Right lobe of liver (tissue), 6 donors: ENCODE measurements around the gene SLC28A2. TPM values are rescaled to one million over a fixed set of nuclear protein-coding genes. Genes with fewer than 3 reads are reported as not detected.
A peak's percentile ranks its signal among the peaks of the same experiment; 100 is the strongest.

Experiments
- ATAC-seq, 4 donors: fragments of 200-7000 bp; cut with Tn5 transposase; one replicate each; pipeline ENCODE4 v1.9.1; 2020; ENCODE audit warnings: mild to moderate bottlenecking in 4 of 4, moderate library complexity in 4 of 4
- DNase-seq, 3 donors: peaks; one replicate each; pipeline ENCODE4 v3.0.0-alpha.2; 2020
- H3K27ac ChIP-seq, 3 donors: fragments of 200-600 bp; one replicate each; pipeline ENCODE4 v1.8.0; 2022
- H3K27me3 ChIP-seq, 2 donors: fragments of 200-600 bp; one replicate each; pipeline ENCODE4 v1.8.0; 2022
- H3K36me3 ChIP-seq, 4 donors: fragments of 200-600 bp; sonication (generic) in 1 of 4; one replicate each; pipeline versions ENCODE4 v1.5.1 to v1.8.0; 2017 to 2022; ENCODE audit warnings: control low read depth in 1 of 4
- H3K4me1 ChIP-seq, 4 donors: fragments of 200-600 bp; sonication (generic) in 1 of 4; one replicate each; pipeline versions ENCODE4 v1.5.1 to v1.8.0; 2017 to 2022; ENCODE audit warnings: control low read depth in 1 of 4
- H3K4me3 ChIP-seq, 3 donors: fragments of 200-600 bp; one replicate each; pipeline ENCODE4 v1.8.0; 2022
- H3K9me3 ChIP-seq, 4 donors: fragments of 200-600 bp; sonication (generic) in 1 of 4; one replicate each; pipeline versions ENCODE4 v1.5.1 to v1.8.0; 2017 to 2022; ENCODE audit warnings: control low read depth in 1 of 4
- POLR2A ChIP-seq: fragments of 450-650 bp; IDR thresholded peaks from one replicate; pipeline ENCODE4 v1.6.1; 2017; ENCODE audit warnings: antibody characterized with exemption, mild to moderate bottlenecking
- WGBS: methylation state at CpG from one replicate; pipeline ENCODE4 v1.1.6; 2018; ENCODE audit warnings: low coverage, low lambda C conversion rate; ENCODE audit not compliant: insufficient coverage; ENCODE audit errors: missing lambda C conversion rate; 5-methylcytosine and 5-hydroxymethylcytosine counted together
- intact Hi-C, 2 donors: fragments of 100-400 bp; cut with DNase I; formaldehyde crosslinking; loops; one replicate each; pipeline versions ENCODE4 v1.11.2 to v1.14.1; 2022
- long read RNA-seq: library from polyadenylated mRNA; unstranded; transcript quantifications from one replicate; pipeline ENCODE4 v2.0.0, GENCODE V29; 2019
- total RNA-seq, 6 experiments: library from RNA; depleted of rRNA in 2 of 6; stranded (reverse); fragments of >200 nt in 2 of 6; fragmentation: NEBNext Ultra II Directional in 3 of 6; extraction: Animal tissue kit (Norgen Biotek cat#: 25700) in 3 of 6; gene quantifications; one replicate each; pipeline versions ENCODE4 v1.1.0 to v1.2.4, GENCODE V29; 2016 to 2023
- TF ChIP-seq, protein P1 (sequence below), 4 donors: fragments of 200-600 bp in 3 of 4; fragments of 450-650 bp in 1 of 4; IDR thresholded peaks; one replicate each; pipeline versions ENCODE4 v1.5.1 to v1.8.0; 2016 to 2022; ENCODE audit warnings: antibody characterized with exemption in 4 of 4, mild to moderate bottlenecking in 2 of 4
- donor health status: DM: no; HTN: yes; CAD: no.
- donor health status: DM: no; HTN: no; CAD: no.
- donor health status: DM: no; HTN: no; CAD: no.
- donor health status: DM: no; HTN: yes; CAD: no.
- donor health status: DM: no; HTN: yes; CAD: no.

SLC28A2 gene, protein sequence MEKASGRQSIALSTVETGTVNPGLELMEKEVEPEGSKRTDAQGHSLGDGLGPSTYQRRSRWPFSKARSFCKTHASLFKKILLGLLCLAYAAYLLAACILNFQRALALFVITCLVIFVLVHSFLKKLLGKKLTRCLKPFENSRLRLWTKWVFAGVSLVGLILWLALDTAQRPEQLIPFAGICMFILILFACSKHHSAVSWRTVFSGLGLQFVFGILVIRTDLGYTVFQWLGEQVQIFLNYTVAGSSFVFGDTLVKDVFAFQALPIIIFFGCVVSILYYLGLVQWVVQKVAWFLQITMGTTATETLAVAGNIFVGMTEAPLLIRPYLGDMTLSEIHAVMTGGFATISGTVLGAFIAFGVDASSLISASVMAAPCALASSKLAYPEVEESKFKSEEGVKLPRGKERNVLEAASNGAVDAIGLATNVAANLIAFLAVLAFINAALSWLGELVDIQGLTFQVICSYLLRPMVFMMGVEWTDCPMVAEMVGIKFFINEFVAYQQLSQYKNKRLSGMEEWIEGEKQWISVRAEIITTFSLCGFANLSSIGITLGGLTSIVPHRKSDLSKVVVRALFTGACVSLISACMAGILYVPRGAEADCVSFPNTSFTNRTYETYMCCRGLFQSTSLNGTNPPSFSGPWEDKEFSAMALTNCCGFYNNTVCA
- under 1 TPM in 4 of 6 experiments, not detected in 2; 0.04 to 0.81 (median 0.19) TPM for total RNA-seq
- long read RNA-seq, partial matches to known transcripts: 1 of 2 reads
- long read RNA-seq, other reads (novel, unspliced or antisense): 1 of 2 reads

DNA sequence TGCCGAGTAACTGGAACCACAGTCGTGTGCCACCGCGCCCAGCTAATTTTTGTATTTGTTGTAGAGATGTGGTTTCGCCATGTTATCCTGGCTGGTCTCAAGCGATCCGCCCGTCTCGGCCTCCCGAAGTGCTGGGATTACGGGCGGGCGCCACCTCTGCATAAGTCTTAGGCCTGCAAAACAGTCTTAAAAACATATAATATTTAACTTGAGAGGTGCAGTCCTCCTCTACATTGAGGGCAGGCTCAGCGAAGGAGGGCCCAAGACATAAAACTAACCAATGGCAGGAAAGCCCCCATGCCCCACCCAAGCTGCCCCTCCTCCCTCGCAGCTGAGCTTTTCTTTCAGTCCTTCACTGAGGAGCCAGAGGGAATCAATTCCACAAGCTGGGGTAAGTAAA, at the start of gene SLC28A2:
SLC28A2 (plus strand) TSS at position 347 of the 400 bp plus-strand sequence. CDS start 982 bp downstream, outside the sequence.
- Histone ChIP-seq H3K9me3 (no peaks in the 10 kb centered on the region), H3K4me1 (peaks cover 0 to 5% (median 0%) of the 10 kb centered on the region in 4 donors), H3K27me3 (no peaks in the 10 kb centered on the region), H3K36me3 (no peaks in the 10 kb centered on the region), H3K27ac (no peak within 1 kb of the TSS), H3K4me3 (no peak within 1 kb of the TSS)
- no peak for DNase-seq
- intact Hi-C loops: no loop called here
- ATAC-seq: no peak
- no peak for TF ChIP-seq POLR2A
- TF ChIP-seq, protein P1, sequence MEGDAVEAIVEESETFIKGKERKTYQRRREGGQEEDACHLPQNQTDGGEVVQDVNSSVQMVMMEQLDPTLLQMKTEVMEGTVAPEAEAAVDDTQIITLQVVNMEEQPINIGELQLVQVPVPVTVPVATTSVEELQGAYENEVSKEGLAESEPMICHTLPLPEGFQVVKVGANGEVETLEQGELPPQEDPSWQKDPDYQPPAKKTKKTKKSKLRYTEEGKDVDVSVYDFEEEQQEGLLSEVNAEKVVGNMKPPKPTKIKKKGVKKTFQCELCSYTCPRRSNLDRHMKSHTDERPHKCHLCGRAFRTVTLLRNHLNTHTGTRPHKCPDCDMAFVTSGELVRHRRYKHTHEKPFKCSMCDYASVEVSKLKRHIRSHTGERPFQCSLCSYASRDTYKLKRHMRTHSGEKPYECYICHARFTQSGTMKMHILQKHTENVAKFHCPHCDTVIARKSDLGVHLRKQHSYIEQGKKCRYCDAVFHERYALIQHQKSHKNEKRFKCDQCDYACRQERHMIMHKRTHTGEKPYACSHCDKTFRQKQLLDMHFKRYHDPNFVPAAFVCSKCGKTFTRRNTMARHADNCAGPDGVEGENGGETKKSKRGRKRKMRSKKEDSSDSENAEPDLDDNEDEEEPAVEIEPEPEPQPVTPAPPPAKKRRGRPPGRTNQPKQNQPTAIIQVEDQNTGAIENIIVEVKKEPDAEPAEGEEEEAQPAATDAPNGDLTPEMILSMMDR (IDR thresholded peaks at IDR 0.05): no peak
- 95% methylated on average over 12 of the region's 15 CpGs for WGBS

DNA sequence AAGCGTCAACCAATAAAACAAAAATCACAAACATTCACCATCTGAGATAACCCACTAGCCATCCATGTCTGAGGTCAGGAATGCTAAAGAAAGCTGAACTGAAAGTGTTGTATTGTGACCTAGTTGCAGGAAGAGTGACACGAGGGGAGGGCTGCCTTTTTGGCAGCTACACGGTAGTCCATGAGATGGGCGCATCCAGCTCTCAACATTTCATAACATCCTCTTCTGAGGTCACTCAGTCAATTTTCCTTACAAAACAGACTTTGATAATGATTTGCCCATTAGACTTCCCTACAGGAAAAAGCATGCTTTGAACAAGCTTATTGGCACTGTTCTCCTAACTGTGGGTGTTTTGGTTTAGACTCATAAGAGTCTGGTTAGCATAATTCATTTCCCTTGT, 48.9 kb upstream of the SLC28A2 start:
- Histone ChIP-seq H3K27ac (peak overlapping the region; percentile 33 to 50 (median 42)), H3K36me3 (no peaks in the 10 kb centered on the region), H3K27me3 (no peaks in the 10 kb centered on the region), H3K9me3 (no peaks in the 10 kb centered on the region), H3K4me1 (peaks cover 0 to 29% (median 5%) of the 10 kb centered on the region in 4 donors), H3K4me3 (no peak overlapping the region)
- TF ChIP-seq, protein P1 (IDR thresholded peaks at IDR 0.05): no peak
- no peak for TF ChIP-seq POLR2A
- DNase-seq (peak; percentile 41 to 63 (median 63)), ATAC-seq (peak in 3 of 4 donors; percentile 5 to 26 (median 13))
- WGBS: 15% methylated on average over 4 of the region's 4 CpGs
- intact Hi-C loops: loop anchor here in 1 of 2 donors (10.0 kb wide), 1 partner anchor 62 kb away; no protein-coding TSS in a partner anchor

DNA sequence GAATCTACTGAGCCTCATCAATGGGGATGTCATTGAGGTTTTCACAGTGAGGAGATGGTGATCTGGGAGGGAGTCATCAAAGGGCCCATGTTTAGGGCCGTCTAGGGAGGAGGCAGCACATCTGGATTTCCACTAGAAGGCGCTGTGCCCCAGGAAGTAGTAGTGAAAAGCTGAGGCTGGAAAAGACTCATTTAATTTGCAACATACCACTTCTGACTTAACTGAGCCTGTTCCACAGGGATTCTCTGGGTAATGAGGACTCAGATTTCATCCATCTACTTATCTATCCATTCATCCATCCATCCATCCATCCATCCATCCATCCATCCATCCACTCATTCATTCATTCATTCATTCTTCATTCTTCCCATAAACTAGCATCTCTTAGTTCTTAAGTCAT, 46.8 kb upstream of the SLC28A2 start:
- ATAC-seq: peak; percentile 31 to 47 (median 38)
- TF ChIP-seq, protein P1 (IDR thresholded peaks at IDR 0.05): peak; percentile 69 to 86 (median 76)
- TF ChIP-seq POLR2A: no peak
- peak; percentile 50 to 65 (median 60) for DNase-seq
- Histone ChIP-seq H3K36me3 (no peaks in the 10 kb centered on the region), H3K4me1 (peaks cover 0 to 29% (median 5%) of the 10 kb centered on the region in 4 donors), H3K27ac (no peak overlapping the region), H3K4me3 (no peak overlapping the region), H3K9me3 (no peaks in the 10 kb centered on the region), H3K27me3 (no peaks in the 10 kb centered on the region)
- 0% methylated on average over 2 of the region's 2 CpGs for WGBS
- intact Hi-C loops: loop anchor here in 1 of 2 donors (10.0 kb wide), 1 partner anchor 60 kb away; no protein-coding TSS in a partner anchor

DNA sequence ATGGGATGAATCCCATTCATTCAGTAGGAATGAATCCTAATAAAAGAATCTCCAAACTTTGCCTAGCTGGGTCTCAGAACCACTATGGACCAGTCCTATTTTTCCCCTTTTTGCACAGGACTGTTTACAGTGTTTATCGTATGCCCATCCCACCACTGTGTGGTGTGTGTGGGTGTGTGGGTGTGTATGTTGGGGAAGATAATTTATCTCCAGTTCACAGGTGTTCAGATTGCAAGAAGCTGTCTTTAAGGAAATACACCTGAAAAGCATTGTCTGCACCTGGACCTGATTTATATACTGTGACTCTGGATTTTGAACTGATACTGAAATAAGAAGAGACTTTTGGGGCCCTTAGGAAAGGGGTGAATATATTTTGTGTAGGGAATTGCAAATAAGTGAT, 39.5 kb upstream of the SLC28A2 start:
- DNase-seq: no peak
- Histone ChIP-seq H3K27me3 (no peaks in the 10 kb centered on the region), H3K9me3 (no peaks in the 10 kb centered on the region), H3K4me1 (no peaks in the 10 kb centered on the region), H3K4me3 (no peak overlapping the region), H3K36me3 (no peaks in the 10 kb centered on the region), H3K27ac (no peak overlapping the region)
- 88% methylated on average over 1 of the region's 1 CpG for WGBS
- ATAC-seq: no peak
- no peak for TF ChIP-seq POLR2A
- TF ChIP-seq, protein P1 (IDR thresholded peaks at IDR 0.05): no peak
- intact Hi-C loops: no loop called here
